ENCODE data around the gene INPP5F.
A peak's percentile ranks its signal among the peaks of the same experiment; 100 is the strongest.

The INPP5F gene

DNA sequence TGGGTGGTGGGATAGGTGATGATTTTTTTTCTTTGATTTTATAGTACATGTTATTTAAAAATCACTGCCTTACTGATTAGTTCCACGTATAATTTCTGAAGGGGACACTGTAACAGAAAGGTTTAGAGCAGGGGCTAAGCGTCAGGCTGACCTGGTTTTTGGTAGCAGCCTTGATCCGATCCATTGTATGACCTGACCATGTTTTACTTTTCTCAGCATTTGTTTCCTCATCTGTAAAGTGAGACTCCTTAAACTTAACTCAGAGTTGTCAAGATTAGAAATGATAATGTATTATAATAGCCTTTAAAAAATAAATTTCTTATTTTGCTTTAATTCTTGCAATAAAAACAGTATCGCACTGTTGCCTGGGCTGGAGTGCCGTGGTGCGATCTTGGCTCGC lies 23.6 kb downstream of the INPP5F start:
- no peak overlapping the region for H3K4me3 Mint-ChIP-seq
- no peaks in the 10 kb centered on the region for H3K9me3 Mint-ChIP-seq
- ATAC-seq = no peak
- H3K27ac Mint-ChIP-seq = no peak overlapping the region
- peaks cover 54% of the 10 kb centered on the region for H3K4me1 Mint-ChIP-seq
- H3K27me3 Mint-ChIP-seq = no peaks in the 10 kb centered on the region
- peaks cover 52% of the 10 kb centered on the region for H3K36me3 Mint-ChIP-seq

DNA sequence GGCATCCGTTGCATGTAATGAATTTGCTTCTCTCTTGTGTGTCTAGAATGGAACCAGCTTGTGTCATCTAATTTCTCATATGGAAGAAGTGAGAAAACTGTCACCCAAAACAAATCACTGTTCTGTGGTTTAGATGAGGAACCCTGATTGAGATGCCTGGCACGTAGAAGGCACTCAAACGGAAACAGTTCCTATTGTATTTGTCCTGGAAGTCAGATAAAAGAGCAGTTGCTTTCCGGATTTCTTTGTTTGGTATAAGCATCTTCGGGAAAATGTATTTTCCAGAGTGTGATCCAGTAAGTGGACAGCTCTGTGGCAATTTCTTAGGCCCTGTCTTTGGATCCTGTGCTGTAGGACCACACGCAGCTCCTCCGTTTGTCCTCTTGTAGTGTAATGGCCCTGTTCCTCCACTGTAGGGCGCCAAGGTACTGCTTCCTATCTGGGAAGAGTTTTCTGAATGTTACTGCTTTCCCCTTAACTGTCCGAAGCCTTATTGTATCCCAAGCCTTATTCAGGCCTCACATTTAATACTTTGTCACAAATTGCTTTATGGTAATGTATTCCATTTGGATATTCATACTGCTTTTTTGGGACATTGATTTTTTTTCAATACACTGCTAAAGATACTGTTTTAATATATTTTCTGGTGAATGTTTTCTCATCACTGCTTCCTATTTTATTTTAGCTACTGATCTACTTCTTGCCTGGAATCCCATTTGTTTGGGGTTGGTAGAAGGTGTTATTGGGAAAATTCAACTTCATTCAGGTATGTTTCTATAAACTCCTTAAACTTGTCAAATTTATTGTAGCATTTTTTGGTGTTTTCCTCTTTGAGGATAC lies 24.8 kb downstream of the INPP5F start:
- Mint-ChIP-seq H3K27ac (peak overlapping the region; percentile 74), H3K4me1 (peaks cover 44% of the 10 kb centered on the region), H3K9me3 (no peaks in the 10 kb centered on the region), H3K27me3 (no peaks in the 10 kb centered on the region), H3K4me3 (peak overlapping the region; percentile 55), H3K36me3 (peaks cover 52% of the 10 kb centered on the region)
- peak; percentile 90 for ATAC-seq

- Mint-ChIP-seq H3K4me3 (no peak overlapping the region), H3K4me1 (peaks cover 42% of the 10 kb centered on the region), H3K27me3 (no peaks in the 10 kb centered on the region), H3K9me3 (no peaks in the 10 kb centered on the region), H3K36me3 (peaks cover 47% of the 10 kb centered on the region), H3K27ac (no peak overlapping the region)
- no peak for ATAC-seq
These were observed 27.5 kb downstream of the INPP5F start for GRCh38 chr10:119753309-119753708.

GRCh38 chr10:119754085-119754484 lies 28.2 kb downstream of the INPP5F start:
- no peak for ATAC-seq
- H3K4me3 Mint-ChIP-seq = no peak overlapping the region
- H3K9me3 Mint-ChIP-seq = no peaks in the 10 kb centered on the region
- no peaks in the 10 kb centered on the region for H3K27me3 Mint-ChIP-seq
- peaks cover 46% of the 10 kb centered on the region for H3K36me3 Mint-ChIP-seq
- H3K4me1 Mint-ChIP-seq = peaks cover 42% of the 10 kb centered on the region
- no peak overlapping the region for H3K27ac Mint-ChIP-seq

GRCh38 chr10:119754936-119755335 lies 29.1 kb downstream of the INPP5F start:
- ATAC-seq = no peak
- Mint-ChIP-seq H3K4me3 (no peak overlapping the region), H3K9me3 (no peaks in the 10 kb centered on the region), H3K36me3 (peaks cover 52% of the 10 kb centered on the region), H3K27me3 (no peaks in the 10 kb centered on the region), H3K4me1 (peaks cover 38% of the 10 kb centered on the region), H3K27ac (no peak overlapping the region)

GRCh38 chr10:119755446-119755845 lies 29.6 kb downstream of the INPP5F start:
- no peak for ATAC-seq
- no peaks in the 10 kb centered on the region for H3K27me3 Mint-ChIP-seq
- peaks cover 33% of the 10 kb centered on the region for H3K4me1 Mint-ChIP-seq
- no peaks in the 10 kb centered on the region for H3K9me3 Mint-ChIP-seq
- peaks cover 49% of the 10 kb centered on the region for H3K36me3 Mint-ChIP-seq
- no peak overlapping the region for H3K27ac Mint-ChIP-seq
- H3K4me3 Mint-ChIP-seq = no peak overlapping the region

DNA sequence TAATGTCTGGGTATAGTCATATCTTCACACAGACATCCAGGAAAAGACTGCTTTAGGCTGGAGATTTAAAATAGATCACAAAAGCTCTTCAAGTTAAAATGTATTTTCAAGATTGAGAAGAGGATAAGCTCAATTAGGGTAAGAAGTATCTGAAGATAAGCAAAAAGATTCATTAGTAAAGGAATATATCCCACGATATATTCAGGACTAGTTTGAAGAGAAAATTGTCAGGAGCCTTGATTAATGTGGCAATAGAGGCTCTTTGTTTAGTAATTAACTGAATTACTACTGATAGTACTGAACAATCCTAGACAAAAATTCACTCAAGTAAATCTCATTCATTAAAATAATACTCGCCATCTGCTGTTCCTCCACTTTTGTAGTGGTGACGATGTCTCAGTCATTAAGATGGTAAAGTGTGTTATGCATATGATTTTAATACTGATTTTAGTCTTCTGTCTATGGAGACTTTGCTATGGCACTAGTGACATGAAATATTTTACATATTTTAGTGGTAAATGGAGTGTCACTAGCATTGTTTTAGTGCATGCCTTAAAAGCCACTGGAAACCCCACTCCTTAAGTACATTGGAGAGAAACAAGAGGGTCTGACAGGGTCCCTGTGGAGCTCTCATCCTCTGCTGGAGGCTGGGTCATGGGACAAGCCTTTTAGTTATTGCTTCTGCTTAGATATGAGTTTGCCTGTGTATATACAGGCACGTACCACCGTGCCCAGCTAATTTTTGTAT lies 32.8 kb downstream of the INPP5F start:
- no peaks in the 10 kb centered on the region for H3K9me3 Mint-ChIP-seq
- H3K4me1 Mint-ChIP-seq = peaks cover 13% of the 10 kb centered on the region
- ATAC-seq = no peak
- peaks cover 38% of the 10 kb centered on the region for H3K36me3 Mint-ChIP-seq
- no peak overlapping the region for H3K4me3 Mint-ChIP-seq
- H3K27me3 Mint-ChIP-seq = no peaks in the 10 kb centered on the region
- H3K27ac Mint-ChIP-seq = no peak overlapping the region

GRCh38 chr10:119759832-119760231 lies 34.0 kb downstream of the INPP5F start:
- H3K9me3 Mint-ChIP-seq = no peaks in the 10 kb centered on the region
- peaks cover 12% of the 10 kb centered on the region for H3K4me1 Mint-ChIP-seq
- no peak overlapping the region for H3K4me3 Mint-ChIP-seq
- H3K27me3 Mint-ChIP-seq = no peaks in the 10 kb centered on the region
- no peak overlapping the region for H3K27ac Mint-ChIP-seq
- ATAC-seq = no peak
- peaks cover 37% of the 10 kb centered on the region for H3K36me3 Mint-ChIP-seq

DNA sequence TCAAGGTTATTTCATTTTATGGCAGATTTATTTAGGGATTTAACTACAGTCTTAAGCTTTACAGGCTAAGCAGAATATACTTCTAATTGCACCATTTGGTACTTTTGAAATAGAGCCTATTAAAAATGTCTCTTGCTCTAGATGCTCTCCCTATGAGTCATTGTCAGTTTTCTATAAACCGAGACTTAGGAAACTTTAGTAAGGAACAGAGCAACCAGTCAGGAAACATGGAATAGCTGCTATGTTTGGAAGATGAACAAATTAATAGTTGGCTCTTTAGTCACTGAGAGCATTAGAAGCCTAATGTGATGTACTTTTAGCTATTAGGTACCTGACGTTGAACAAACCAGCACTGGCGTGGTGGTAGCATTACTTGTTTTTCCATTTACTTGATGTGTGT lies 35.3 kb downstream of the INPP5F start:
- Mint-ChIP-seq H3K27ac (no peak overlapping the region), H3K4me3 (no peak overlapping the region), H3K9me3 (no peaks in the 10 kb centered on the region), H3K36me3 (peaks cover 39% of the 10 kb centered on the region), H3K27me3 (no peaks in the 10 kb centered on the region), H3K4me1 (peaks cover 12% of the 10 kb centered on the region)
- ATAC-seq = no peak

DNA sequence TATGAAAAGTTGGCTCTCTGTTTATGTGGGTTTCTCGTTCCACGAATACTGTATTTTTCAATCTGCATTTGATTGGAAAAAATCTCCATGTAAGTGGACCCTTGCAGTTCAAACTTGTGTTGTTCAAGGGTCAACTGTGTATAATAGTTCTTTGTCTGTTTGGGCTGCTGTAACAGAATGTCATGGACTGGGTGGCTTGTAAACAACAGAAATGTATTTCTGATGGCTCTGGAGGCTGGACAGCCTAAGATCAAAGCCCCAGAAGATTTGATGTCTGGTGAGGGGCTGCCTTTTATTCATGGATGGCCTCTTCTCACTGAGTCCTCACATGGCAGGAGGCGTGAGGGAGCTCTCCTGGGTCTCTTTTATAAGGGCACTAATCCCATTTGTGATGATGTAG lies 36.2 kb downstream of the INPP5F start:
- Mint-ChIP-seq H3K27me3 (no peaks in the 10 kb centered on the region), H3K4me3 (no peak overlapping the region), H3K9me3 (no peaks in the 10 kb centered on the region), H3K4me1 (peaks cover 20% of the 10 kb centered on the region), H3K27ac (no peak overlapping the region), H3K36me3 (peaks cover 48% of the 10 kb centered on the region)
- ATAC-seq = no peak

DNA sequence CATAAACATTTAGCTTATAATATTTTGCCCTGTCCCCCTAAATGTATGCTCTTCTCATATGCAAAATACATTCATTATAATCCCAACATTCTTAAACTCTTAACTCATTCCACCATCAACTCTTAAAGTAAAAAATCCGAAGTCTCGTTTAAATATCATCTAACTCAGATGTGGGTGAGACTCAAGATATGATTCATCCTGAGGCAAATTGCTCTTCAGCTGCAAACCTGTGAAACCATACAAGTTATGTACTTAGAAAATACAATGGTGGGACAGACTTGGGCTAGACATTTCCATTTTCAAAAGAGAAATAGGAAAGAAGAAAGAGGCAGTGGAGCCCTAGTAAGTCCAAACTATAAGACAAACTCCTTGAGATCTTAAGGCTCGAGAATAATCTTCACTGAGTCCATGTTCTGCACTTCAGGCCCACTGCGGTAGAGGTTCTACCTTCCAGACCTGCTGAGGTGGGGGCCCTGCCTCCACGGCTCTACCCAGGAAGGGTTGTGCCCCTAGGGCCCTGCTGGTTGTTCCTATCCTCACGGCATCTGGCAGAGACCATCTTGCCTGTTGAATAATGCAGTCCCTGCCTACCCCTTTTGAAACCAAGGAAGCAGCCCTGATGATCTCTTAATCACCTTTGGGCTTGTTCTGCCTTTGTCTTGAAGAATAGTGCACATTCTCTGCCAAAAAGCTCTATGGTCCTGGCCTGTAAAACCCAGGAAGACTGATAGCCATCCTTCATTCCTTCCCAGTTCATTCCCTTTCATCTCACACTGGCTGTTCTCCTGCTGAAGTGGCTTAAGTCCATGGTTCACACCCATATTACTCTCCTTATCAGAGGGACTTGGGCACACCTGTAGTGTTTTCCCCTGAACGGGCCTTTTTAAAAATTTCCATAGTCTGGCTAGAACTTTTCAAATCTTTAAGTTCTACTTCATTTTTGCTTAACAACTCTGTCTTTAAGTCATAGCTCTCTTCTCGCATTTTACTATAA lies 37.3 kb downstream of the INPP5F start:
- no peak for ATAC-seq
- Mint-ChIP-seq H3K36me3 (peaks cover 47% of the 10 kb centered on the region), H3K4me1 (peaks cover 19% of the 10 kb centered on the region), H3K27me3 (no peaks in the 10 kb centered on the region), H3K27ac (no peak overlapping the region), H3K4me3 (no peak overlapping the region), H3K9me3 (no peaks in the 10 kb centered on the region)

GRCh38 chr10:119768455-119769094 lies 42.7 kb downstream of the INPP5F start:
- H3K27ac Mint-ChIP-seq = no peak overlapping the region
- H3K27me3 Mint-ChIP-seq = no peaks in the 10 kb centered on the region

DNA sequence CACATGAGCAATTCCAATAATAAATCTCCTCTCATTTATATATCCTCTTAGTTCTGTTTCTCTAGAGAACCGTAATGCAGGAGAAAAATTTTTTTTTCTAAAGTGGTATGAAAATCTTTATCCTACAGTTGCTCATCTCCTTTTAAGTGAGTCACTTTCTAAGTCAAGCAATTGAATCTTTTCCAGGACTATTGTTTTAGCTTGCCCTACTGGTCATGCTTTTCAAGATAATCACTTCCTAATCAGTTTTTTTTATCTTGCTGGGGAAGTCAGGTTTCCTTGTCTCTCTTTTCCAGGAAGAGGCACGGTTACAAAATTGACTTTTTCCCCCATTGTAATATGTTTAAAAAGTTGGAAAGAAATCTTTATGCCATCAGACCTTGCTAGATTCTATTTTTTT lies 44.0 kb downstream of the INPP5F start:
- Mint-ChIP-seq H3K27ac (no peak overlapping the region), H3K4me3 (no peak overlapping the region), H3K4me1 (peaks cover 18% of the 10 kb centered on the region), H3K36me3 (peaks cover 55% of the 10 kb centered on the region), H3K9me3 (no peaks in the 10 kb centered on the region), H3K27me3 (no peaks in the 10 kb centered on the region)
- no peak for ATAC-seq

More at GRCh38 chr10:119768455-119769094, 42.7 kb downstream of the INPP5F start:
- Mint-ChIP-seq H3K4me1 (peaks cover 22% of the 10 kb centered on the region), H3K9me3 (no peaks in the 10 kb centered on the region), H3K4me3 (no peak overlapping the region), H3K36me3 (peaks cover 66% of the 10 kb centered on the region)
- ATAC-seq = no peak

DNA sequence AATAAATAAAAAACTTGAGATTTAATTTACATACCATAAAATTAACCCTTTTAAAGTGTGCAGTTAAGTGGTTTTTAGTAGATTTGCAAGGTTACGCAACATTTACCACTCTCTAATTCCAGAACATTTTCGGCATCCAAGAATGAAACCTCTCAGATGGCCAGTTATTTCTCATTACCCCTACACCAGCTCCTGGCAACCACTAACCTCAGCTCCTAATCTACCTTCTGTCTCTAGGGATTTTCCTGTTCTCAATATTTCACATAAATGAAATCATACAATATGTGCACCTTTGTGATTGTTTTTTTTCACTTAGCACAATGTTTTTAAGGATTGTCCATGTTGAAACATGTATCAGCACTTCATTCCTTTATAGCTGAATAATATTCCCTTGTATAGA lies 45.1 kb downstream of the INPP5F start:
- Mint-ChIP-seq H3K4me3 (no peak overlapping the region), H3K36me3 (peaks cover 57% of the 10 kb centered on the region), H3K4me1 (peaks cover 26% of the 10 kb centered on the region), H3K27me3 (no peaks in the 10 kb centered on the region), H3K9me3 (no peaks in the 10 kb centered on the region), H3K27ac (no peak overlapping the region)
- no peak for ATAC-seq
